IMR-90 (cell line): ENCODE measurements around the gene ERVMER34-1. TPM values are rescaled to one million over a fixed set of nuclear protein-coding genes. Genes with fewer than 3 reads are reported as not detected.

Experiments
- ATAC-seq: fragments of 200-7000 bp; cut with Tn5 transposase; 2 replicates; pipeline ENCODE4 v1.9.1; 2020; ENCODE audit warnings: low read depth, mild to moderate bottlenecking, moderate library complexity
- BruUV-seq: library from RNA; stranded (reverse); fragments of 400-500 nt; replicated peaks from 2 replicates; lab custom pipeline; 2021; lab: Mats Ljungman, UMichigan
- CTCF ChIA-PET: fragments of 300-600 bp; formaldehyde crosslinking; extraction: SDS; loops from one replicate; lab custom pipeline; 2021; ENCODE audit warnings: antibody characterized with exemption; lab: Yijun Ruan, JAX
- POLR2A ChIA-PET: fragments of 300-600 bp; sonication (Branson Sonifier 250); formaldehyde crosslinking; loops from one replicate; lab custom pipeline; 2022; ENCODE audit warnings: antibody characterized with exemption; ENCODE audit not compliant: unreplicated experiment; lab: Charles Lee
- DNase-seq: peaks from one replicate; pipeline ENCODE4 v3.0.0; 2013
- H2AFZ ChIP-seq: replicated peaks from 2 replicates; pipeline ENCODE3; 2013; ENCODE audit warnings: low read length, mild to moderate bottlenecking; ENCODE audit not compliant: poor library complexity
- H2AK5ac ChIP-seq: 2 replicates; pipeline ENCODE4 v1.6.1; 2013; ENCODE audit warnings: low read depth, low read length, inconsistent platforms
- H2AK9ac ChIP-seq: replicated peaks from 2 replicates; pipeline ENCODE3; 2013; ENCODE audit warnings: mild to moderate bottlenecking, low read depth, low read length, moderate library complexity; ENCODE audit not compliant: poor library complexity
- H2BK120ac ChIP-seq: 2 replicates; pipeline ENCODE4 v1.6.1; 2013; ENCODE audit warnings: low read depth, low read length, inconsistent platforms
- H2BK15ac ChIP-seq: 3 replicates; pipeline ENCODE4 v1.6.1; 2013; ENCODE audit warnings: low read depth, low read length, inconsistent platforms
- H2BK20ac ChIP-seq: 2 replicates; pipeline ENCODE4 v1.6.1; 2013; ENCODE audit warnings: low read depth, mild to moderate bottlenecking, inconsistent platforms, low read length, moderate library complexity
- H2BK5ac ChIP-seq: 2 replicates; pipeline ENCODE4 v1.6.1; 2013; ENCODE audit warnings: mild to moderate bottlenecking, low read depth, low read length, inconsistent platforms; ENCODE audit not compliant: poor library complexity, severe bottlenecking
- H3K14ac ChIP-seq: replicated peaks from 2 replicates; pipeline ENCODE4 v1.6.1; 2013; ENCODE audit warnings: low read depth, low read length, inconsistent platforms
- H3K18ac ChIP-seq: 2 replicates; pipeline ENCODE4 v1.6.1; 2013; ENCODE audit warnings: low read depth, low read length, control low read depth
- H3K23ac ChIP-seq: 2 replicates; pipeline ENCODE4 v1.6.1; 2013; ENCODE audit warnings: low read depth, low read length, inconsistent platforms
- H3K27ac ChIP-seq: 2 replicates; pipeline ENCODE4 v1.5.1; 2013; ENCODE audit warnings: mild to moderate bottlenecking, control low read depth, low read length; ENCODE audit not compliant: insufficient read depth
- H3K27me3 ChIP-seq: 2 replicates; pipeline ENCODE4 v1.6.1; 2013; ENCODE audit warnings: low read length; ENCODE audit not compliant: control insufficient read depth, insufficient read depth
- H3K36me3 ChIP-seq: 2 replicates; pipeline ENCODE4 v1.6.1; 2013; ENCODE audit warnings: low read length, mixed read lengths; ENCODE audit not compliant: control insufficient read depth, insufficient read depth
- H3K4ac ChIP-seq: 2 replicates; pipeline ENCODE4 v1.6.1; 2013; ENCODE audit warnings: low read depth, low read length, inconsistent platforms
- H3K4me1 ChIP-seq: 2 replicates; pipeline ENCODE4 v1.6.1; 2013; ENCODE audit warnings: low read length, mixed read lengths; ENCODE audit not compliant: control insufficient read depth, insufficient read depth
- H3K4me2 ChIP-seq: 2 replicates; pipeline ENCODE4 v1.6.1; 2013; ENCODE audit warnings: low read depth, mild to moderate bottlenecking, control low read depth, low read length, moderate library complexity
- H3K4me3 ChIP-seq: 2 replicates; pipeline ENCODE4 v1.5.1; 2013; ENCODE audit warnings: low read depth, mild to moderate bottlenecking, control low read depth, low read length, moderate library complexity; ENCODE audit not compliant: insufficient read depth
- H3K56ac ChIP-seq: 2 replicates; pipeline ENCODE4 v1.6.1; 2013; ENCODE audit warnings: low read length, inconsistent platforms; ENCODE audit not compliant: insufficient read depth; ENCODE audit errors: extremely low read depth
- H3K79me1 ChIP-seq, 2 experiments: 2 replicates each; pipeline ENCODE4 v1.6.1; 2013; ENCODE audit warnings: low read length in 2 of 2, inconsistent platforms in 1 of 2, low read depth in 1 of 2
- H3K9ac ChIP-seq: 2 replicates; pipeline ENCODE4 v1.6.1; 2013; ENCODE audit warnings: low read depth, low read length, control low read depth
- H3K9me1 ChIP-seq: 2 replicates; pipeline ENCODE4 v1.6.1; 2013; ENCODE audit warnings: low read length, inconsistent platforms; ENCODE audit not compliant: insufficient read depth
- H3K9me3 ChIP-seq: 2 replicates; pipeline ENCODE4 v1.6.1; 2013; ENCODE audit warnings: low read length; ENCODE audit not compliant: control insufficient read depth, insufficient read depth
- H4K20me1 ChIP-seq: 2 replicates; pipeline ENCODE4 v1.6.1; 2013; ENCODE audit warnings: low read length, inconsistent platforms; ENCODE audit not compliant: insufficient read depth
- H4K5ac ChIP-seq: 2 replicates; pipeline ENCODE4 v1.6.1; 2013; ENCODE audit warnings: mild to moderate bottlenecking, low read depth, low read length, control low read depth
- H4K8ac ChIP-seq, 2 experiments: 2 replicates each; pipeline ENCODE4 v1.6.1; 2013; ENCODE audit warnings: low read depth in 2 of 2, low read length in 2 of 2, control low read depth in 1 of 2, inconsistent platforms in 1 of 2
- H4K91ac ChIP-seq: 2 replicates; pipeline ENCODE4 v1.6.1; 2013; ENCODE audit warnings: low read depth, low read length, inconsistent platforms; ENCODE audit not compliant: insufficient read depth
- BHLHE40 ChIP-seq: fragments of 150-350 bp; IDR thresholded peaks from 2 replicates; pipeline ENCODE4 v1.6.1; 2016; ENCODE audit warnings: mild to moderate bottlenecking, low read depth, low read length
- CEBPB ChIP-seq: IDR thresholded peaks from 2 replicates; pipeline ENCODE4 v1.6.1; 2012; ENCODE audit warnings: low read depth, low read length, improper control_type of control experiment
- CHD1 ChIP-seq: IDR thresholded peaks from 2 replicates; pipeline ENCODE4 v1.6.1; 2012; ENCODE audit warnings: low read depth, low read length, improper control_type of control experiment
- FOS ChIP-seq: fragments of 150-350 bp; IDR thresholded peaks from 2 replicates; pipeline ENCODE4 v1.6.1; 2016; ENCODE audit warnings: low read depth, low read length
- MAFK ChIP-seq: IDR thresholded peaks from 2 replicates; pipeline ENCODE4 v1.6.1; 2012; ENCODE audit warnings: low read depth, low read length, improper control_type of control experiment
- MAZ ChIP-seq: IDR thresholded peaks from 2 replicates; pipeline ENCODE4 v1.6.1; 2012; ENCODE audit warnings: low read depth, mild to moderate bottlenecking, low read length, improper control_type of control experiment, moderate library complexity, borderline replicate concordance
- MXI1 ChIP-seq: IDR thresholded peaks from 2 replicates; pipeline ENCODE4 v1.6.1; 2012; ENCODE audit warnings: low read depth, mild to moderate bottlenecking, low read length, moderate library complexity, borderline replicate concordance
- NFE2L2 ChIP-seq: fragments of 150-350 bp; IDR thresholded peaks from 2 replicates; pipeline ENCODE4 v1.6.1; 2016; ENCODE audit warnings: low read depth, mild to moderate bottlenecking, low read length
- POLR2A ChIP-seq: IDR thresholded peaks from 2 replicates; pipeline ENCODE4 v1.6.1; 2012; ENCODE audit warnings: mild to moderate bottlenecking, low read depth, low read length
- RAD21 ChIP-seq: IDR thresholded peaks from 2 replicates; pipeline ENCODE4 v1.6.1; 2012; ENCODE audit warnings: low read length, improper control_type of control experiment
- RCOR1 ChIP-seq: IDR thresholded peaks from 2 replicates; pipeline ENCODE4 v1.6.1; 2012; ENCODE audit warnings: mild to moderate bottlenecking, low read length, improper control_type of control experiment; ENCODE audit not compliant: insufficient replicate concordance
- RFX5 ChIP-seq: IDR thresholded peaks from 2 replicates; pipeline ENCODE4 v1.8.0; 2012; ENCODE audit warnings: low read depth, mild to moderate bottlenecking, low read length, moderate library complexity
- SMC3 ChIP-seq: fragments of 150-350 bp; IDR thresholded peaks from 2 replicates; pipeline ENCODE4 v1.6.1; 2016; ENCODE audit warnings: low read depth, mild to moderate bottlenecking, antibody characterized with exemption, low read length, moderate library complexity
- WGBS, 2 experiments: methylation state at CpG; one replicate each; pipeline versions ENCODE4 v1.1.5 to v1.1.7; 2013; ENCODE audit warnings: missing lambda C conversion rate in 2 of 2; ENCODE audit not compliant: insufficient read length in 1 of 2; ENCODE audit errors: extremely low coverage in 2 of 2; 5-methylcytosine and 5-hydroxymethylcytosine counted together
- dilution Hi-C: fragments of 300-500 bp; cut with HindIII; formaldehyde crosslinking; loops from one replicate; pipeline ENCODE4 v1.14.3; 2018; ENCODE audit warnings: low sequenced_read_pairs; ENCODE audit not compliant: unreplicated experiment
- in situ Hi-C: fragments of 300-500 bp; cut with MboI; formaldehyde crosslinking; loops from 3 replicates; pipeline ENCODE4 v1.14.3; 2019; ENCODE audit warnings: low sequenced_read_pairs, inconsistent platforms, mixed read lengths
- intact Hi-C: fragments of 100-400 bp; cut with micrococcal nuclease; formaldehyde crosslinking; loops from 2 replicates; pipeline ENCODE4 v1.10.0; 2022
- polyA plus RNA-seq, 3 experiments: library from polyadenylated mRNA; depleted of rRNA; stranded (reverse); fragments of >200 nt; gene quantifications; 2 replicates each; pipeline ENCODE4 v1.2.3, GENCODE V29; 2012; ENCODE audit warnings: low replicate concordance in 1 of 3
- total RNA-seq: library from RNA; depleted of rRNA; stranded (reverse); fragments of >200 nt; gene quantifications from 2 replicates; pipeline ENCODE4 v1.2.3, GENCODE V29; 2012
- TF ChIP-seq, protein P1 (sequence below): fragments of 150-350 bp; IDR thresholded peaks from 2 replicates; pipeline ENCODE4 v1.6.1; 2016; ENCODE audit warnings: low read depth, mild to moderate bottlenecking, low read length, moderate library complexity, borderline replicate concordance
- TF ChIP-seq, protein P2 (sequence below): fragments of 150-350 bp; IDR thresholded peaks from 2 replicates; pipeline ENCODE4 v1.6.1; 2017; ENCODE audit warnings: mild to moderate bottlenecking, antibody characterized with exemption, low read length, low read depth
- TF ChIP-seq, protein P3 (sequence below): conservative IDR thresholded peaks from 2 replicates; pipeline ENCODE4 v1.5.1; 2012; ENCODE audit warnings: mild to moderate bottlenecking, low read depth, low read length, improper control_type of control experiment

The ERVMER34-1 gene
- total and polyA plus RNA-seq, 2 of the 4 experiments (the other 2 are of a cell fraction) = not detected

DNA sequence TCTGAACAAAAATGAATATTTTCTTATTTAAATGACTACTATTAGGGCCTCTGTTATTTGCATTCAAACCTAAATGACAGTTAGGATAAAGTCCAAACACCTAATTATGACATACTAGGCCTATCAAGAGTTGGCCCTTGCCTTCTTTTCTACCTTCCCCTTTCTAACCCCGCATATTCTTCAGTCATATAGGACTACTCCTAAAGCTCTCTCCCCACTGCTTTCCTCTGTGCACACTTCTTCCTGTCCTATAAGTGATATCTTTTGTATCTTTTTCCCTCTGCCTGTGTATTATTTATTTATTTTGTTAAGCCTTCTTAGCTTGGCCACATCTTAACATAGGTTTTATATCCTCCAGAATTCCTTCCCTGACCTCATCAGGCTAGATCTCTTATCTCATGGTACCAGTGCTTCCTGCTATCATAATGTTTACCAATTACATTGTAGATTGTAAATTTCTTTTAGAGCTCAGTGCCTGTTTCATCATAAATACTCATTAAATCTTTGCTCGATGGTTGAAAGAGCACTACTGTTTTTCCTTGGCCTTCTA, 22.5 kb downstream of the ERVMER34-1 start:
- H3K36me3 ChIP-seq = no peaks in the 10 kb centered on the region
- dilution Hi-C loops = no loop called here
- no peaks in the 10 kb centered on the region for H3K4me1 ChIP-seq
- H2AFZ ChIP-seq = no peak overlapping the region
- H2BK20ac ChIP-seq = no peak overlapping the region
- H3K14ac ChIP-seq = no peak overlapping the region
- no peaks in the 10 kb centered on the region for H3K9me3 ChIP-seq
- 100% methylated on average over 1 of the region's 2 CpGs; no CpG with 5 or more reads in 1 of the 2 experiments for WGBS, 2 experiments
- H4K91ac ChIP-seq = no peak overlapping the region
- no peak overlapping the region for H2BK5ac ChIP-seq
- DNase-seq (no peak), ATAC-seq (no peak)
- H3K9ac ChIP-seq = no peak overlapping the region
- no peaks in the 10 kb centered on the region for H3K27me3 ChIP-seq
- TF ChIP-seq, protein P1, sequence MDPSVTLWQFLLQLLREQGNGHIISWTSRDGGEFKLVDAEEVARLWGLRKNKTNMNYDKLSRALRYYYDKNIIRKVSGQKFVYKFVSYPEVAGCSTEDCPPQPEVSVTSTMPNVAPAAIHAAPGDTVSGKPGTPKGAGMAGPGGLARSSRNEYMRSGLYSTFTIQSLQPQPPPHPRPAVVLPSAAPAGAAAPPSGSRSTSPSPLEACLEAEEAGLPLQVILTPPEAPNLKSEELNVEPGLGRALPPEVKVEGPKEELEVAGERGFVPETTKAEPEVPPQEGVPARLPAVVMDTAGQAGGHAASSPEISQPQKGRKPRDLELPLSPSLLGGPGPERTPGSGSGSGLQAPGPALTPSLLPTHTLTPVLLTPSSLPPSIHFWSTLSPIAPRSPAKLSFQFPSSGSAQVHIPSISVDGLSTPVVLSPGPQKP = no peak
- TF ChIP-seq MAZ = no peak
- TF ChIP-seq RCOR1 = no peak
- TF ChIP-seq, protein P2, sequence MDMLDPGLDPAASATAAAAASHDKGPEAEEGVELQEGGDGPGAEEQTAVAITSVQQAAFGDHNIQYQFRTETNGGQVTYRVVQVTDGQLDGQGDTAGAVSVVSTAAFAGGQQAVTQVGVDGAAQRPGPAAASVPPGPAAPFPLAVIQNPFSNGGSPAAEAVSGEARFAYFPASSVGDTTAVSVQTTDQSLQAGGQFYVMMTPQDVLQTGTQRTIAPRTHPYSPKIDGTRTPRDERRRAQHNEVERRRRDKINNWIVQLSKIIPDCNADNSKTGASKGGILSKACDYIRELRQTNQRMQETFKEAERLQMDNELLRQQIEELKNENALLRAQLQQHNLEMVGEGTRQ = no peak
- no peak for TF ChIP-seq CEBPB
- TF ChIP-seq BHLHE40 = no peak
- TF ChIP-seq NFE2L2 = no peak
- TF ChIP-seq FOS = no peak
- no peak for TF ChIP-seq MAFK
- TF ChIP-seq RFX5 = no peak
- TF ChIP-seq MXI1 = no peak
- no peak for TF ChIP-seq POLR2A
- TF ChIP-seq, protein P3, sequence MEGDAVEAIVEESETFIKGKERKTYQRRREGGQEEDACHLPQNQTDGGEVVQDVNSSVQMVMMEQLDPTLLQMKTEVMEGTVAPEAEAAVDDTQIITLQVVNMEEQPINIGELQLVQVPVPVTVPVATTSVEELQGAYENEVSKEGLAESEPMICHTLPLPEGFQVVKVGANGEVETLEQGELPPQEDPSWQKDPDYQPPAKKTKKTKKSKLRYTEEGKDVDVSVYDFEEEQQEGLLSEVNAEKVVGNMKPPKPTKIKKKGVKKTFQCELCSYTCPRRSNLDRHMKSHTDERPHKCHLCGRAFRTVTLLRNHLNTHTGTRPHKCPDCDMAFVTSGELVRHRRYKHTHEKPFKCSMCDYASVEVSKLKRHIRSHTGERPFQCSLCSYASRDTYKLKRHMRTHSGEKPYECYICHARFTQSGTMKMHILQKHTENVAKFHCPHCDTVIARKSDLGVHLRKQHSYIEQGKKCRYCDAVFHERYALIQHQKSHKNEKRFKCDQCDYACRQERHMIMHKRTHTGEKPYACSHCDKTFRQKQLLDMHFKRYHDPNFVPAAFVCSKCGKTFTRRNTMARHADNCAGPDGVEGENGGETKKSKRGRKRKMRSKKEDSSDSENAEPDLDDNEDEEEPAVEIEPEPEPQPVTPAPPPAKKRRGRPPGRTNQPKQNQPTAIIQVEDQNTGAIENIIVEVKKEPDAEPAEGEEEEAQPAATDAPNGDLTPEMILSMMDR = no peak
- TF ChIP-seq SMC3 = no peak
- TF ChIP-seq CHD1 = no peak
- no peak for TF ChIP-seq RAD21
- no peak overlapping the region for H2AK9ac ChIP-seq
- no peak overlapping the region for H3K23ac ChIP-seq
- H2BK15ac ChIP-seq = no peak overlapping the region
- H3K4me3 ChIP-seq = no peak overlapping the region
- POLR2A ChIA-PET = no interaction called here
- no peak overlapping the region for H3K4me2 ChIP-seq
- H4K8ac ChIP-seq = no peak overlapping the region
- no peak overlapping the region for H3K18ac ChIP-seq
- CTCF ChIA-PET = interaction anchor here (1.3 kb wide), 1 partner anchor 183 kb away, joined by 3 read pairs; no protein-coding TSS in a partner anchor
- H3K56ac ChIP-seq = no peak overlapping the region
- no peak overlapping the region for H2AK5ac ChIP-seq
- no peak overlapping the region for H4K5ac ChIP-seq
- no peaks in the 10 kb centered on the region for H3K9me1 ChIP-seq
- no TSS peak for BruUV-seq
- no peaks in the 10 kb centered on the region for H3K79me1 ChIP-seq
- no peak overlapping the region for H3K4ac ChIP-seq
- no peak overlapping the region for H3K27ac ChIP-seq
- in situ Hi-C loops = loop anchor here (10.0 kb wide), 1 partner anchor 256 kb away; no protein-coding TSS in a partner anchor
- no peaks in the 10 kb centered on the region for H4K20me1 ChIP-seq
- intact Hi-C loops = no loop called here
- H2BK120ac ChIP-seq = no peak overlapping the region
